HG02571 (cell line): ENCODE measurements around the gene ZNF879.

Experiments
- ATAC-seq: cut with Tn5 transposase; IDR thresholded peaks from one replicate; pipeline ENCODE4 v1.9.1; 2021; ENCODE audit warnings: mild to moderate bottlenecking, moderate library complexity; ENCODE audit not compliant: unreplicated experiment

The ZNF879 gene

GRCh38 chr5:179006564-179006963, 17.0 kb upstream of the ZNF879 start:
- no peak for ATAC-seq

- ATAC-seq = no peak
These were observed 14.9 kb upstream of the ZNF879 start for GRCh38 chr5:179008667-179009066.

- no peak for ATAC-seq
These were observed 9.5 kb downstream of the ZNF879 start for GRCh38 chr5:179033004-179033580.

GRCh38 chr5:179044765-179045164, 21.2 kb downstream of the ZNF879 start:
- no peak for ATAC-seq

GRCh38 chr5:179051784-179052183, 28.2 kb downstream of the ZNF879 start:
- no peak for ATAC-seq

- no peak for ATAC-seq
These were observed 30.6 kb downstream of the ZNF879 start for GRCh38 chr5:179054036-179054785.

- no peak for ATAC-seq
These were observed 31.3 kb downstream of the ZNF879 start for GRCh38 chr5:179054876-179055275.

- no peak for ATAC-seq
These were observed 31.8 kb downstream of the ZNF879 start for GRCh38 chr5:179055436-179055835.

- ATAC-seq = no peak
These were observed 32.2 kb downstream of the ZNF879 start for GRCh38 chr5:179055841-179056240.

GRCh38 chr5:179060116-179061008, 36.8 kb downstream of the ZNF879 start, which contains the start of gene ZNF354C:
ZNF354C (plus strand) TSS chr5:179060373; CDS start chr5:179062069, 1,696 bp downstream.
- ATAC-seq = no peak

- no peak for ATAC-seq
These were observed 37.4 kb downstream of the ZNF879 start for GRCh38 chr5:179061025-179061424.

- no peak for ATAC-seq
These were observed 42.1 kb downstream of the ZNF879 start for GRCh38 chr5:179065703-179066102.

- no peak for ATAC-seq
These were observed 55.8 kb downstream of the ZNF879 start for GRCh38 chr5:179079165-179079987.

- ATAC-seq = no peak
These were observed 57.1 kb downstream of the ZNF879 start for GRCh38 chr5:179080724-179081123.
